ENCODE measurements around the gene ABLIM2. TPM values are rescaled to one million over a fixed set of nuclear protein-coding genes. Genes with fewer than 3 reads are reported as not detected.

ABLIM2 gene
- total and polyA plus RNA-seq, 10 of the 15 experiments (the other 5 are each of a cell fraction or from before 2014, with no cell fraction given) = 0.03 to 0.15 (median 0.05) TPM; not detected in 7

DNA sequence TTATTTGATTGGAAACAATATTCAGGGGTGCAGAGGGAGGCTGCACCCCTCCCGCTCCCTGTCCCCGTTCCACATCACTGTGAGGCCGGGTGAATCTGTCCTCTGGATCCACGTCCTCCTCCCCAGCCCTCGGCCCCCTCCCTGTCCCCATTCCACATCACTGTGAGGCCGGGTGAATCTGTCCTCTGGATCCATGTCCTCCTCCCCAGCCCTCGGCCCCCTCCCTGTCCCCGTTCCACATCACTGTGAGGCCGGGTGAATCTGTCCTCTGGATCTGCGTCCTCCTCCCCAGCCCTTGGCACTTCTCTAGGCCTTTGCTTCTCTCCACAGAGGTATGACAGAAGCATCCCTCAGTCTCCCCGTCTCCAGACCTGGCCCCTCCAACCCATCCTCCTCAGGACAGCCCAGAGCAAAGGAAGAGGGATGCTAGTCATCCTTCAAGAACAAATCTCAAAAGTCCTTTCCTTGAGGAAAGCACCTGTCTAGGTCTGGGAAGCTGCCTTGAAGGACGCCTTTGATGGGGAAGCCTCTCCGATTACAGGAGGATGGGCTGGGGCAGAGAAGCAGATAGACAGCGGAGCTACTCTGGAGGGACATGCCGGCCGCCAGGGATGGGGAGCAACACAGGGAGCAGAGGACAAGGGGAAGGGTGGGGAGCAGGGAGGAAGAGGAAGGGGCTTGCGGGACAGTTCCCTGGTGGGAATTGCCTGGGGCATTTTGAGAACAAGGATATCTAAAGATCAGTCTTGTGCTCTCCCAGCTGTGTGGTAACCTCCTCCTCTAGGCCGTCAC lies 208.1 kb downstream of the ABLIM2 start:
- H3K27me3 ChIP-seq (replicated peaks in 1 of 2; ENCODE audit: control insufficient read depth in 2 of 2, insufficient read depth in 2 of 2, low read length in 1 of 2) = no peaks in the 10 kb centered on the region
- H3K9me3 ChIP-seq (replicated peaks; ENCODE audit: control insufficient read depth, insufficient read depth, low read length) = peaks cover 2% of the 10 kb centered on the region; the same call in 2 of the 3 replicates
- FAIRE-seq (no peak), DNase-seq (ENCODE audit: low read depth, low spot score) (no peak), ATAC-seq (no peak)
- no TSS peak for BruUV-seq (replicated peaks)
- TF ChIP-seq, protein P1, sequence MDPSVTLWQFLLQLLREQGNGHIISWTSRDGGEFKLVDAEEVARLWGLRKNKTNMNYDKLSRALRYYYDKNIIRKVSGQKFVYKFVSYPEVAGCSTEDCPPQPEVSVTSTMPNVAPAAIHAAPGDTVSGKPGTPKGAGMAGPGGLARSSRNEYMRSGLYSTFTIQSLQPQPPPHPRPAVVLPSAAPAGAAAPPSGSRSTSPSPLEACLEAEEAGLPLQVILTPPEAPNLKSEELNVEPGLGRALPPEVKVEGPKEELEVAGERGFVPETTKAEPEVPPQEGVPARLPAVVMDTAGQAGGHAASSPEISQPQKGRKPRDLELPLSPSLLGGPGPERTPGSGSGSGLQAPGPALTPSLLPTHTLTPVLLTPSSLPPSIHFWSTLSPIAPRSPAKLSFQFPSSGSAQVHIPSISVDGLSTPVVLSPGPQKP (IDR thresholded peaks at IDR 0.05; ENCODE audit: low read depth, low read length) = no peak
- TF ChIP-seq TCF3 (IDR thresholded peaks at IDR 0.05; ENCODE audit: borderline replicate concordance, insufficient read depth, low read depth, low read length) (no peak), ATF7 (IDR thresholded peaks at IDR 0.05; ENCODE audit: low read depth) (no peak), POLR2AphosphoS5 (IDR thresholded peaks at IDR 0.05; ENCODE audit: low read length) (no peak), HDAC6 (IDR thresholded peaks at IDR 0.05; ENCODE audit: unreplicated experiment) (no peak), KAT2A (conservative IDR thresholded peaks at IDR 0.05; ENCODE audit: control insufficient read depth, low read depth, low read length) (no peak)
- TF ChIP-seq, protein P2, sequence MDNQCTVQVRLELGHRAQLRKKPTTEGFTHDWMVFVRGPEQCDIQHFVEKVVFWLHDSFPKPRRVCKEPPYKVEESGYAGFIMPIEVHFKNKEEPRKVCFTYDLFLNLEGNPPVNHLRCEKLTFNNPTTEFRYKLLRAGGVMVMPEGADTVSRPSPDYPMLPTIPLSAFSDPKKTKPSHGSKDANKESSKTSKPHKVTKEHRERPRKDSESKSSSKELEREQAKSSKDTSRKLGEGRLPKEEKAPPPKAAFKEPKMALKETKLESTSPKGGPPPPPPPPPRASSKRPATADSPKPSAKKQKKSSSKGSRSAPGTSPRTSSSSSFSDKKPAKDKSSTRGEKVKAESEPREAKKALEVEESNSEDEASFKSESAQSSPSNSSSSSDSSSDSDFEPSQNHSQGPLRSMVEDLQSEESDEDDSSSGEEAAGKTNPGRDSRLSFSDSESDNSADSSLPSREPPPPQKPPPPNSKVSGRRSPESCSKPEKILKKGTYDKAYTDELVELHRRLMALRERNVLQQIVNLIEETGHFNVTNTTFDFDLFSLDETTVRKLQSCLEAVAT (IDR thresholded peaks at IDR 0.05) = no peak
- H3K4me3 ChIP-seq = no peak overlapping the region
- SMC1A ChIA-PET (ENCODE audit: uncharacterized antibody, unreplicated experiment) = no interaction called here
- no peaks in the 10 kb centered on the region for H3K4me1 ChIP-seq (ENCODE audit: control insufficient read depth, insufficient read depth, low read length)
- no peak overlapping the region for H2AFZ ChIP-seq (ENCODE audit: control insufficient read depth, low read depth, low read length)
- H3K79me2 ChIP-seq (ENCODE audit: control insufficient read depth, insufficient read depth, low read length) = no peaks in the 10 kb centered on the region
- H3K27ac ChIP-seq (ENCODE audit: control insufficient read depth, insufficient read depth) = no peak overlapping the region
- WGBS (ENCODE audit: insufficient coverage, insufficient replicate concordance, low lambda C conversion rate, missing lambda C conversion rate) = 40% methylated on average over 15 of the region's 18 CpGs
- intact Hi-C loops (cut with micrococcal nuclease; ENCODE audit: unreplicated experiment) = no loop called here
- CTCF ChIA-PET = no interaction called here
- H3K36me3 ChIP-seq (ENCODE audit: control insufficient read depth in 2 of 2, insufficient read depth in 2 of 2, low read length in 1 of 2) = no peaks in the 10 kb centered on the region
- in situ Hi-C loops (cut with MboI) = no loop called here
- RAD21 ChIA-PET (ENCODE audit: unreplicated experiment) = no interaction called here
- H4K20me1 ChIP-seq (ENCODE audit: control insufficient read depth, insufficient read depth) = no peaks in the 10 kb centered on the region
- H3K9ac ChIP-seq (ENCODE audit: control insufficient read depth, insufficient read depth, low read length) = no peak overlapping the region
- POLR2A ChIA-PET = no interaction called here
- no peak overlapping the region for H3K4me2 ChIP-seq (ENCODE audit: control insufficient read depth, insufficient read depth)
